A549 (cell line): ENCODE measurements around the gene PRKD1. TPM values are rescaled to one million over a fixed set of nuclear protein-coding genes. Genes with fewer than 3 reads are reported as not detected.

Experiments
- ATAC-seq, 2 experiments: fragments of 200-7000 bp in 1 of 2; fragments of >200 bp in 1 of 2; cut with Nextera tagmentation in 1 of 2; cut with Tn5 transposase in 1 of 2; 3 replicates each; pipeline versions ENCODE4 v1.8.0 to v1.9.1; 2018 to 2020; ENCODE audit warnings: mild to moderate bottlenecking in 1 of 2, moderate library complexity in 1 of 2
- CTCF ChIA-PET: fragments of 300-600 bp; sonication (Branson Sonifier 250); formaldehyde crosslinking; extraction: SDS; loops from one replicate; lab custom pipeline; 2021; ENCODE audit warnings: antibody characterized with exemption, inconsistent platforms; lab: Yijun Ruan, JAX
- POLR2A ChIA-PET: fragments of 350-600 bp; formaldehyde crosslinking; extraction: SDS; loops from one replicate; lab custom pipeline; 2021; ENCODE audit warnings: antibody characterized with exemption, inconsistent platforms; lab: Yijun Ruan, JAX
- DNase-seq, 2 experiments: peaks; one replicate each; pipeline versions ENCODE4 v3.0.0 to v3.0.0-alpha.2; 2011 to 2016; ENCODE audit warnings: low read depth in 1 of 2, low spot score in 1 of 2
- FAIRE-seq: peaks from 2 replicates; lab custom pipeline; 2011; peaks lifted over from hg19 to GRCh38; lab: Jason Lieb, UNC
- H3K27ac ChIP-seq, 2 experiments: fragments of >200 bp; sonication (Bioruptor Twin); formaldehyde crosslinking; 3 replicates each; pipeline ENCODE4 v1.5.1; 2016 to 2017
- H3K4me1 ChIP-seq: fragments of >200 bp; sonication (Bioruptor Twin); formaldehyde crosslinking; 3 replicates; pipeline ENCODE4 v1.6.1; 2016
- H3K4me2 ChIP-seq: fragments of >200 bp; sonication (Bioruptor Twin); formaldehyde crosslinking; 3 replicates; pipeline ENCODE4 v1.6.1; 2016
- H3K4me3 ChIP-seq: fragments of >200 bp; sonication (Bioruptor Twin); formaldehyde crosslinking; 3 replicates; pipeline ENCODE4 v1.5.1; 2016
- H3K9me3 ChIP-seq: fragments of >200 bp; sonication (Bioruptor Twin); formaldehyde crosslinking; 3 replicates; pipeline ENCODE4 v1.6.1; 2016
- ATOH8 ChIP-seq: fragments of 250-450 bp; sonication (Bioruptor Pico); IDR thresholded peaks from 2 replicates; pipeline ENCODE4 v1.5.0; 2020; ENCODE audit warnings: low read depth, mild to moderate bottlenecking, moderate library complexity
- BCL3 ChIP-seq: fragments of >200 bp; sonication (Bioruptor Twin); formaldehyde crosslinking; IDR thresholded peaks from 3 replicates; pipeline ENCODE4 v1.6.1; 2016
- BHLHE40 ChIP-seq: IDR thresholded peaks from 2 replicates; pipeline ENCODE4 v1.6.1; 2012; ENCODE audit warnings: low read depth, low read length, inconsistent platforms
- CEBPB ChIP-seq, 2 experiments: fragments of >200 bp in 1 of 2; sonication (Bioruptor Twin) in 1 of 2; formaldehyde crosslinking in 1 of 2; IDR thresholded peaks; 2 replicates each; pipeline ENCODE4 v1.6.1; 2012 to 2016
- CHD4 ChIP-seq: fragments of 200-600 bp; sonication (generic); IDR thresholded peaks from 2 replicates; pipeline ENCODE4 v1.6.1; 2016; ENCODE audit warnings: antibody characterized with exemption, mild to moderate bottlenecking, borderline replicate concordance
- E2F6 ChIP-seq: IDR thresholded peaks from 2 replicates; pipeline ENCODE4 v1.6.1; 2012; ENCODE audit warnings: low read depth, borderline replicate concordance
- EHMT2 ChIP-seq: fragments of 200-600 bp; sonication (generic); IDR thresholded peaks from 2 replicates; pipeline ENCODE4 v1.6.1; 2016; ENCODE audit warnings: antibody characterized with exemption, low read depth, mild to moderate bottlenecking, moderate library complexity
- ESRRA ChIP-seq: fragments of 150-350 bp; IDR thresholded peaks from 2 replicates; pipeline ENCODE4 v1.6.1; 2014; ENCODE audit warnings: mild to moderate bottlenecking, low read length, borderline replicate concordance
- FOSB ChIP-seq: fragments of 250-450 bp; sonication (Bioruptor Pico); IDR thresholded peaks from 2 replicates; pipeline ENCODE4 v1.5.0; 2020; ENCODE audit warnings: mild to moderate bottlenecking, moderate library complexity
- FOSL2 ChIP-seq, 2 experiments: fragments of 450-650 bp in 1 of 2; fragments of >200 bp in 1 of 2; sonication (Bioruptor Twin) in 1 of 2; formaldehyde crosslinking; IDR thresholded peaks; 2 replicates each; pipeline versions ENCODE4 v1.5.0 to v1.6.1; 2016 to 2020; ENCODE audit warnings: mild to moderate bottlenecking in 1 of 2, moderate library complexity in 1 of 2
- FOXS1 ChIP-seq: fragments of 250-450 bp; sonication (Bioruptor Pico); IDR thresholded peaks from 2 replicates; pipeline ENCODE4 v1.5.0; 2020; ENCODE audit warnings: mild to moderate bottlenecking, moderate library complexity
- GATA3 ChIP-seq: IDR thresholded peaks from 2 replicates; pipeline ENCODE4 v1.6.1; 2012; ENCODE audit warnings: borderline replicate concordance
- HMGXB4 ChIP-seq: fragments of 250-450 bp; sonication (Bioruptor Pico); IDR thresholded peaks from 2 replicates; pipeline ENCODE4 v1.5.0; 2021; ENCODE audit warnings: mild to moderate bottlenecking, moderate library complexity, borderline replicate concordance
- HOXB13 ChIP-seq: fragments of 250-450 bp; sonication (Bioruptor Pico); IDR thresholded peaks from 2 replicates; pipeline ENCODE4 v1.5.0; 2020; ENCODE audit warnings: low read depth, mild to moderate bottlenecking, moderate library complexity
- HOXB5 ChIP-seq: fragments of 250-450 bp; sonication (Bioruptor Pico); IDR thresholded peaks from 2 replicates; pipeline ENCODE4 v1.5.0; 2020; ENCODE audit warnings: mild to moderate bottlenecking, moderate library complexity
- JUNB ChIP-seq: fragments of >200 bp; sonication (Bioruptor Twin); formaldehyde crosslinking; IDR thresholded peaks from 2 replicates; pipeline ENCODE4 v1.6.1; 2016
- KDM5A ChIP-seq: fragments of 200-600 bp; sonication (generic); IDR thresholded peaks from 2 replicates; pipeline ENCODE4 v1.6.1; 2016; ENCODE audit warnings: antibody characterized with exemption, mild to moderate bottlenecking
- MYC ChIP-seq: IDR thresholded peaks from 2 replicates; pipeline ENCODE4 v1.6.1; 2012; ENCODE audit warnings: mild to moderate bottlenecking, inconsistent platforms, low read length, improper control_type of control experiment, borderline replicate concordance
- RCOR1 ChIP-seq: fragments of 150-350 bp; IDR thresholded peaks from 2 replicates; pipeline ENCODE4 v1.6.1; 2014; ENCODE audit warnings: antibody characterized with exemption, low read length, low read depth
- SREBF2 ChIP-seq: fragments of 450-650 bp; IDR thresholded peaks from 2 replicates; pipeline ENCODE4 v1.6.1; 2014; ENCODE audit warnings: mild to moderate bottlenecking, moderate library complexity
- ZNF302 ChIP-seq: fragments of 250-450 bp; sonication (Bioruptor Pico); IDR thresholded peaks from 2 replicates; pipeline ENCODE4 v1.9.0; 2021; ENCODE audit warnings: inconsistent platforms, mild to moderate bottlenecking, moderate library complexity
- WGBS: methylation state at CpG from one replicate; pipeline ENCODE4 v1.1.6; 2017; ENCODE audit errors: missing lambda C conversion rate; 5-methylcytosine and 5-hydroxymethylcytosine counted together
- polyA plus RNA-seq, 4 experiments: library from polyadenylated mRNA; depleted of rRNA in 3 of 4; stranded (reverse); fragments of >200 nt; fragmentation: RNase III in 1 of 4; extraction: RNeasy Plus Mini Kit Qiagen cat#74134 plus additional on column Dnase treatment in 1 of 4; gene quantifications; 2 replicates in 3 of 4; 3 replicates in 1 of 4; pipeline ENCODE4 v1.2.3, GENCODE V29; 2011 to 2017

PRKD1 gene
- polyA plus RNA-seq, 2 of the 4 experiments (the other 2 are of a cell fraction) = 3.0 to 7.8 TPM

- FAIRE-seq = no peak
- Histone ChIP-seq H3K4me3 (no peak overlapping the region), H3K4me1 (no peaks in the 10 kb centered on the region), H3K4me2 (no peak overlapping the region), H3K27ac (no peak overlapping the region), H3K9me3 (no peaks in the 10 kb centered on the region)
- TF ChIP-seq BHLHE40 (no peak), E2F6 (no peak), SREBF2 (no peak), HOXB5 (CRISPR knock-in tag) (no peak), FOSL2 (IDR thresholded peaks at IDR 0.05) (no peak), FOSL2 (CRISPR knock-in tag; IDR thresholded peaks at IDR 0.05) (no peak), HMGXB4 (CRISPR knock-in tag) (no peak), MYC (no peak), RCOR1 (no peak), ZNF302 (CRISPR knock-in tag) (no peak)
- no peak for DNase-seq
- ATAC-seq = no peak
- POLR2A ChIA-PET = no interaction called here
- WGBS = 68% methylated on average over 2 of the region's 2 CpGs
- CTCF ChIA-PET = no interaction called here
These were observed 7.8 kb downstream of the PRKD1 start for GRCh38 chr14:29919845-29920244.

- no peak for ATAC-seq
- WGBS = 65% methylated on average over 2 of the region's 2 CpGs
- H3K9me3 ChIP-seq = no peaks in the 10 kb centered on the region
- TF ChIP-seq KDM5A (no peak), HMGXB4 (CRISPR knock-in tag) (no peak), JUNB (no peak), ESRRA (no peak), ZNF302 (CRISPR knock-in tag) (no peak), BHLHE40 (no peak), BCL3 (no peak), ATOH8 (CRISPR knock-in tag) (no peak), EHMT2 (no peak), CHD4 (no peak)
- CTCF ChIA-PET = no interaction called here
- no peak for DNase-seq
- no peak overlapping the region for H3K4me2 ChIP-seq
- POLR2A ChIA-PET = no interaction called here
- H3K27ac ChIP-seq = no peak overlapping the region
- no peaks in the 10 kb centered on the region for H3K4me1 ChIP-seq
- H3K4me3 ChIP-seq = no peak overlapping the region
- no peak for FAIRE-seq
These were observed 8.7 kb downstream of the PRKD1 start for GRCh38 chr14:29918981-29919380.

GRCh38 chr14:29913566-29913965 is 14.1 kb downstream of the PRKD1 start:
- no peak overlapping the region for H3K4me3 ChIP-seq
- FAIRE-seq = no peak
- CTCF ChIA-PET = interaction anchor here (1.3 kb wide), 1 partner anchor 9 kb away, joined by 3 read pairs; no protein-coding TSS in a partner anchor
- no peak overlapping the region for H3K4me2 ChIP-seq
- 72% methylated on average over 5 of the region's 5 CpGs for WGBS
- DNase-seq = no peak
- TF ChIP-seq HOXB13 (CRISPR knock-in tag) = no peak
- no peak for TF ChIP-seq GATA3
- TF ChIP-seq MYC = no peak
- TF ChIP-seq FOXS1 = no peak
- TF ChIP-seq CEBPB (IDR thresholded peaks at IDR 0.05) = no peak
- TF ChIP-seq E2F6 = no peak
- TF ChIP-seq FOSB (CRISPR knock-in tag) = no peak
- no peak for TF ChIP-seq ESRRA
- H3K9me3 ChIP-seq = no peaks in the 10 kb centered on the region
- POLR2A ChIA-PET = no interaction called here
- no peak for ATAC-seq
- H3K4me1 ChIP-seq = no peaks in the 10 kb centered on the region
- no peak overlapping the region for H3K27ac ChIP-seq
